ENCODE results near the gene CPEB3.

Gene CPEB3

GRCh38 chr10:92298487-92298886, 7.6 kb upstream of the CPEB3 start:
- no peaks in the 10 kb centered on the region for H3K36me3 ChIP-seq (ENCODE audit: control insufficient read depth, insufficient read depth, low read length)

GRCh38 chr10:92291921-92292845, 1.3 kb upstream of the CPEB3 start:
- Histone ChIP-seq H3K36me3 (ENCODE audit: control insufficient read depth, insufficient read depth, low read length) (no peaks in the 10 kb centered on the region), H3K9ac (ENCODE audit: low read length) (peak overlapping the region; percentile 95), H3K27me3 (ENCODE audit: control insufficient read depth, insufficient read depth, low read length) (no peaks in the 10 kb centered on the region), H3K9me3 (ENCODE audit: control insufficient read depth, low read length) (no peaks in the 10 kb centered on the region), H3K4me1 (ENCODE audit: control insufficient read depth, insufficient read depth, low read length) (peaks cover 13% of the 10 kb centered on the region), H3K4me3 (ENCODE audit: low read length) (peak overlapping the region; percentile 99)

More at GRCh38 chr10:92298487-92298886, 7.6 kb upstream of the CPEB3 start:
- Histone ChIP-seq H3K4me3 (ENCODE audit: low read length) (no peak overlapping the region), H3K9ac (ENCODE audit: low read length) (no peak overlapping the region), H3K4me1 (ENCODE audit: control insufficient read depth, insufficient read depth, low read length) (no peaks in the 10 kb centered on the region), H3K9me3 (ENCODE audit: control insufficient read depth, low read length) (no peaks in the 10 kb centered on the region), H3K27me3 (ENCODE audit: control insufficient read depth, insufficient read depth, low read length) (no peaks in the 10 kb centered on the region)

GRCh38 chr10:92291616-92291865, 663 bp upstream of the CPEB3 start:
- peak overlapping the region; percentile 95 for H3K9ac ChIP-seq (ENCODE audit: low read length)
- H3K4me3 ChIP-seq (ENCODE audit: low read length) = peak overlapping the region; percentile 99
- H3K27me3 ChIP-seq (ENCODE audit: control insufficient read depth, insufficient read depth, low read length) = no peaks in the 10 kb centered on the region
- no peaks in the 10 kb centered on the region for H3K36me3 ChIP-seq (ENCODE audit: control insufficient read depth, insufficient read depth, low read length)
- no peaks in the 10 kb centered on the region for H3K9me3 ChIP-seq (ENCODE audit: control insufficient read depth, low read length)
- peaks cover 13% of the 10 kb centered on the region for H3K4me1 ChIP-seq (ENCODE audit: control insufficient read depth, insufficient read depth, low read length)

- H3K27me3 ChIP-seq (ENCODE audit: control insufficient read depth, insufficient read depth, low read length) = no peaks in the 10 kb centered on the region
- peak overlapping the region; percentile 99 for H3K4me3 ChIP-seq (ENCODE audit: low read length)
- peak overlapping the region; percentile 95 for H3K9ac ChIP-seq (ENCODE audit: low read length)
- H3K9me3 ChIP-seq (ENCODE audit: control insufficient read depth, low read length) = no peaks in the 10 kb centered on the region
- H3K4me1 ChIP-seq (ENCODE audit: control insufficient read depth, insufficient read depth, low read length) = peaks cover 13% of the 10 kb centered on the region
- H3K36me3 ChIP-seq (ENCODE audit: control insufficient read depth, insufficient read depth, low read length) = no peaks in the 10 kb centered on the region
Measured at GRCh38 chr10:92290076-92290836, 622 bp downstream of the CPEB3 start.

GRCh38 chr10:92284112-92284704, 6.7 kb downstream of the CPEB3 start:
- H3K9me3 ChIP-seq (ENCODE audit: control insufficient read depth, low read length) = no peaks in the 10 kb centered on the region
- H3K4me1 ChIP-seq (ENCODE audit: control insufficient read depth, insufficient read depth, low read length) = peaks cover 7% of the 10 kb centered on the region
- H3K4me3 ChIP-seq (ENCODE audit: low read length) = no peak overlapping the region
- H3K27me3 ChIP-seq (ENCODE audit: control insufficient read depth, insufficient read depth, low read length) = no peaks in the 10 kb centered on the region
- H3K9ac ChIP-seq (ENCODE audit: low read length) = no peak overlapping the region
- H3K36me3 ChIP-seq (ENCODE audit: control insufficient read depth, insufficient read depth, low read length) = no peaks in the 10 kb centered on the region

- Histone ChIP-seq H3K36me3 (ENCODE audit: control insufficient read depth, insufficient read depth, low read length) (no peaks in the 10 kb centered on the region), H3K9me3 (ENCODE audit: control insufficient read depth, low read length) (no peaks in the 10 kb centered on the region), H3K4me3 (ENCODE audit: low read length) (no peak overlapping the region), H3K9ac (ENCODE audit: low read length) (no peak overlapping the region), H3K4me1 (ENCODE audit: control insufficient read depth, insufficient read depth, low read length) (peaks cover 2% of the 10 kb centered on the region), H3K27me3 (ENCODE audit: control insufficient read depth, insufficient read depth, low read length) (no peaks in the 10 kb centered on the region)
Measured at GRCh38 chr10:92278996-92279696, 11.7 kb downstream of the CPEB3 start.

GRCh38 chr10:92274071-92274470, 16.8 kb downstream of the CPEB3 start:
- no peak overlapping the region for H3K4me3 ChIP-seq (ENCODE audit: low read length)
- H3K27me3 ChIP-seq (ENCODE audit: control insufficient read depth, insufficient read depth, low read length) = no peaks in the 10 kb centered on the region
- no peaks in the 10 kb centered on the region for H3K4me1 ChIP-seq (ENCODE audit: control insufficient read depth, insufficient read depth, low read length)
- no peaks in the 10 kb centered on the region for H3K9me3 ChIP-seq (ENCODE audit: control insufficient read depth, low read length)
- H3K9ac ChIP-seq (ENCODE audit: low read length) = no peak overlapping the region
- no peaks in the 10 kb centered on the region for H3K36me3 ChIP-seq (ENCODE audit: control insufficient read depth, insufficient read depth, low read length)

- Histone ChIP-seq H3K4me3 (ENCODE audit: low read length) (no peak overlapping the region), H3K27me3 (ENCODE audit: control insufficient read depth, insufficient read depth, low read length) (no peaks in the 10 kb centered on the region), H3K36me3 (ENCODE audit: control insufficient read depth, insufficient read depth, low read length) (no peaks in the 10 kb centered on the region), H3K9ac (ENCODE audit: low read length) (no peak overlapping the region), H3K4me1 (ENCODE audit: control insufficient read depth, insufficient read depth, low read length) (no peaks in the 10 kb centered on the region), H3K9me3 (ENCODE audit: control insufficient read depth, low read length) (no peaks in the 10 kb centered on the region)
Measured at GRCh38 chr10:92268748-92269147, 22.1 kb downstream of the CPEB3 start.

- Histone ChIP-seq H3K27me3 (ENCODE audit: control insufficient read depth, insufficient read depth, low read length) (no peaks in the 10 kb centered on the region), H3K4me1 (ENCODE audit: control insufficient read depth, insufficient read depth, low read length) (no peaks in the 10 kb centered on the region), H3K36me3 (ENCODE audit: control insufficient read depth, insufficient read depth, low read length) (no peaks in the 10 kb centered on the region), H3K9ac (ENCODE audit: low read length) (no peak overlapping the region), H3K9me3 (ENCODE audit: control insufficient read depth, low read length) (no peaks in the 10 kb centered on the region), H3K4me3 (ENCODE audit: low read length) (no peak overlapping the region)
Measured at GRCh38 chr10:92267343-92267742, 23.5 kb downstream of the CPEB3 start.

GRCh38 chr10:92265687-92266258, 25.1 kb downstream of the CPEB3 start:
- no peaks in the 10 kb centered on the region for H3K9me3 ChIP-seq (ENCODE audit: control insufficient read depth, low read length)

GRCh38 chr10:92264249-92264648, 26.6 kb downstream of the CPEB3 start:
- H3K4me1 ChIP-seq (ENCODE audit: control insufficient read depth, insufficient read depth, low read length) = no peaks in the 10 kb centered on the region
- H3K9ac ChIP-seq (ENCODE audit: low read length) = no peak overlapping the region

More at GRCh38 chr10:92265687-92266258, 25.1 kb downstream of the CPEB3 start:
- Histone ChIP-seq H3K27me3 (ENCODE audit: control insufficient read depth, insufficient read depth, low read length) (no peaks in the 10 kb centered on the region), H3K4me1 (ENCODE audit: control insufficient read depth, insufficient read depth, low read length) (no peaks in the 10 kb centered on the region), H3K9ac (ENCODE audit: low read length) (no peak overlapping the region), H3K36me3 (ENCODE audit: control insufficient read depth, insufficient read depth, low read length) (no peaks in the 10 kb centered on the region), H3K4me3 (ENCODE audit: low read length) (no peak overlapping the region)

More at GRCh38 chr10:92264249-92264648, 26.6 kb downstream of the CPEB3 start:
- Histone ChIP-seq H3K27me3 (ENCODE audit: control insufficient read depth, insufficient read depth, low read length) (no peaks in the 10 kb centered on the region), H3K4me3 (ENCODE audit: low read length) (no peak overlapping the region), H3K36me3 (ENCODE audit: control insufficient read depth, insufficient read depth, low read length) (no peaks in the 10 kb centered on the region), H3K9me3 (ENCODE audit: control insufficient read depth, low read length) (no peaks in the 10 kb centered on the region)
